GM19328 (cell line): ENCODE data around the gene C5orf34.
"Not testable (repeated sequence)": the region's sequence is repeated elsewhere in the genome, so short reads cannot be mapped to it uniquely, and the experiment has no call there.

Experiments used
- ATAC-seq: cut with Tn5 transposase; IDR thresholded peaks from one replicate; pipeline ENCODE4 v1.9.1; 2021; ENCODE audit warnings: mild to moderate bottlenecking, moderate library complexity; ENCODE audit not compliant: unreplicated experiment

C5orf34 gene

DNA sequence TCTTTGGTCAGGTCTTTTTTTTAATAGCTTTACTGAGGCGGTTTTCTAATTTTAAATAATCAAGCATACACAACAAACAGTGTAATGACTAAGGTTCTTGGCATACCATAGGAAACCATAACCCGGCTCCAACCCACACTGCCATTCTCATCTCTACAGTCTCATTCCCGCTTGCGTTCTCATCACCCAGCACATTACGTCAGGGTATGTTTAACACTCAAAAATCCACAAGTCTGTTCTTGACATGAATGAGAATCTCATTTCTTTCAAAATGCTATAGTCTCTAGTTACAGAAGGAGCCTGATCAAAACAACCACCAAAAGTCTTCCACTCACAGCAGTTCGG lies 505 bp downstream of the C5orf34 start:
- peak; percentile 33 for ATAC-seq

DNA sequence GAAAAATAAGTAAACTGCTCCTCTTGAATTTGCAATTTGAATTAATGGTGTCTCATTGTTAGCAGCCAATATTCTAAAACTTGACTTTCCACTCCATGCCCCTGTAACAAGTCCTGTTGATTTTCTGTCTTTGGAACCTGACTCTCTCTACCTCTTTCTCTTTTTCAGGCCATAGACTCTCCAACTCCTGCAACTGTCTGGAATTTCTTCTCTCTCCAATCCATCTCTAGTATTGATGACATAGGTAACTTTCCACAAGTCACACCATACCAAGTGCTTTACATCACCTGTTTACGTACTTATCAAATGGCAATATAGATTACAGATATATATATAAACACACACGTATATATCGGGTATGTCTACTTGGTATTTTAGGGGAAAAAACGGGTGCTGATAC lies 923 bp downstream of the C5orf34 start:
- no peak for ATAC-seq

DNA sequence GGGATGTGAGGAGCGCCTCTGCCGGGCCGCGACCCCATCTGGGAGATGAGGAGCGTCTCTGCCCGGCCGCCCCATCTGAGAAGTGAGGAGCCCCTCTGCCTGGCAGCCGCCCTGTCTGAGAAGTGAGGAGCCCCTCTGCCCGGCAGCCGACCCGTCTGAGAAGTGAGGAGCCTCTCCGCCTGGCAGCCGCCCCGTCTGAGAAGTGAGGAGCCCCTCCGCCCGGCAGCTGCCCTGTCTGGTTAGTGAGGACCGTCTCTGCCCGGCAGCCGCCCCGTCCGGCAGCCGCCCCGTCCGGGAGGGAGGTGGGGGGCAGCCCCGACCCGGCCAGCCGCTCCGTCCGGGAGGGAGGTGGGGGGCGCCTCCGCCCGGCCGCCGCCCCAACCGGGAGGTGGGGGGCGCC lies 3.9 kb downstream of the C5orf34 start:
- not testable (repeated sequence) for ATAC-seq

DNA sequence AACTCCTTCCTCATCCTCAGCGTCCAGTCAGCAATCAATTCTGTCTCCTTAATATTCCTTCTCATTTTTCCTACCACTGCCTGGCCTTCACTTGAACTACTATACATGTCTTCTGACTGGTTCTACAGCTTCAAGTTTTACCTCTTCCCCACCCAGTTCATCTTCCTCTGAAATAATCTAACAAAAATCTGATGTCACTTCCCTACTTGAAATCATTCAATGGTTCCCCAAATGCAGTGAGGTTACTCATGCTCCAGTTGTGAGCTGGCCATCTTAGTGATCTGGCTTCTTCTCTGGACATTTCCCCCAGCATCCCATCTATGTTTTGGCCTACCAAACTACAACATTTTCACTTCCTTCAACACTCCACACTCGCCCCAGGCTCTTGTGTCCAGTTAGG lies 16.4 kb downstream of the C5orf34 start:
- ATAC-seq = no peak

DNA sequence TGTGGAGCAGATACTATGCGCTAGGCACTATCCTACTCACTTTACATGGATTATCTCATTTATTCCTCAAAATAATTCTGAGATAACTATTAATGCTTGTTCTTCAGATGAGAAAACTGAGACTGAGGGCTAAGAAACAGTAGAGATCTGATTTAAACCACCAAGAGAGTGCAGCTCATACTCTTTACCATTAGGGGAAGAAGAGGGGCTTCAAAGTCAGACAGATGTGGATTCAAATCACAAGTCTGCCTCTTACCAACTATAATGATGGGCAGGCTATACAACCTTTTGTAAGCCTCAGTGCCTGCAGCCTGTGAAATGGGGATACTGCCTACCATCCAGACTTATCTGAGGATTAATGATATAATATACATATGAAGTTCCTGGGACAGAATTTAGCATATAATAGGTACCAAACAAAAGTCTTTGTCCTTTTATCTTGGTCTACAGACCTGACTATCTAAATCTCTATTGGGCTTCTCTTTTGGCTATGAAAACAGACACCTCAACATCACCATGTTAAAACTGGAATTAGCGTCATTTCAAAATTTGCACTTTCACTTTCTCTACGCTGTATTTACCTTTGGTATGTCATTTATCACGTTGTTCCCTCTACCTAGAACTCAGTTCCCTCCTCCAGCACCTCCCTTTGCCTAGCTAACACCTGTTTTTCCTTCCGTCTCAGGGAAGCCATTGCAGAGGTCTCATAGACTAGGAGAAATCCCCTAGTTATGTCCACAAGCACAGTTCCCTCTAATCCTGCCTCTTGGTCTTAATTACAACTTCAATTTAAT lies 17.4 kb downstream of the C5orf34 start:
- ATAC-seq = no peak

DNA sequence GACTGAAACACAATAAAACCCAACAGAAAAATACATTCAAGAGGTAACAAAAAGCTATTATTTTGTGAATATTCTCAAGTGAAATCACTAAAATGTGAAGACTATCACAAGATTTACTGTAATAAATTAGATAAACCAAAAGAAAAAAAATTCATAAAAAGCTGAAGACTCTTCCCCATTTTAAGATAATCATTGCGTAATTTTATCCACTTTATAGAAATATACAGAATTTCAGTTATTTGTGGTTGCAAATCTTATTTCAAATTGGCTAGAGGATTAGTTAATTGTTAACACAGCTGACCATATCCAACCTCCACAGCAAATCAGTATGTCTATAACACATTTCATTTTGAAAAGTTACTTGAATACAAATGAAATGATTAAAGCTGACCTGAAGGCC lies 23.6 kb downstream of the C5orf34 start:
- no peak for ATAC-seq

DNA sequence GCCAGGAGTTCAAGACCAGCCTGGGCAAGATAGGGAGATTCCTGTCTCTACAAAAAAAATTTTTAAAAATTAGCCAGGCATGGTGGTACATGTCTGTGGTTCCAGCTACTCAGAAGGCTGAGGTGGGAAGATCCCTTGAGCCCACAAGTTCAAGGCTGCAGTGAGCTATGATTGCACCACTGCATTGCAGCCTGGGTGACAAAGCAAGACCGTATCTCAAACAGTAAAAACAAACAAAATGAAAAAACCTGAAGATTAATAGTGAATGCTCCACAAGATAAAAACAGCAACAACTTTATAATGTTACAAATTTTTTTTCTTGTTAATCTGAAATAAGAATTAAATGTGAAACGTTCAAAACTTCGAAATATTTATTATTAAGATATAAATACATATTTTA lies 28.6 kb downstream of the C5orf34 start:
- no peak for ATAC-seq

DNA sequence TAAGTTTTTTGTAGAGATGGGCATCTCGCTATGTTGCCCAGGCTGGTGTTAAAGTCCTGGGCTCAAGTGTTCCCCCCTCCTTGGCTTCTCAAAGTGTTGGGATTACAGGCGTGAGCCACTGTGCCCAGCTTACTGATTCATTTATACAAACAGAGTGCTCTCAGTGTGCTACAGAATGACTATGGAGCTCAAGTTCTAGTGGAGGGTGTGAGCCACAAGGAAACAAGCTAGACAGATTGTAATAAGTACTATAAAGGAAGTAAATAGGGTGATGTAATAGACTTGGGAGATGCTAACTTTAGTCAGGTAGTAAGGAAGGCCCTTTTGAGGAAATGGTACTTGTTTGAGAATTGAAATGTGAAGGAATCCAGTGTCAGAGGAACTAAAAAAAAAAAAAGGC lies 29.5 kb downstream of the C5orf34 start:
- ATAC-seq = no peak

DNA sequence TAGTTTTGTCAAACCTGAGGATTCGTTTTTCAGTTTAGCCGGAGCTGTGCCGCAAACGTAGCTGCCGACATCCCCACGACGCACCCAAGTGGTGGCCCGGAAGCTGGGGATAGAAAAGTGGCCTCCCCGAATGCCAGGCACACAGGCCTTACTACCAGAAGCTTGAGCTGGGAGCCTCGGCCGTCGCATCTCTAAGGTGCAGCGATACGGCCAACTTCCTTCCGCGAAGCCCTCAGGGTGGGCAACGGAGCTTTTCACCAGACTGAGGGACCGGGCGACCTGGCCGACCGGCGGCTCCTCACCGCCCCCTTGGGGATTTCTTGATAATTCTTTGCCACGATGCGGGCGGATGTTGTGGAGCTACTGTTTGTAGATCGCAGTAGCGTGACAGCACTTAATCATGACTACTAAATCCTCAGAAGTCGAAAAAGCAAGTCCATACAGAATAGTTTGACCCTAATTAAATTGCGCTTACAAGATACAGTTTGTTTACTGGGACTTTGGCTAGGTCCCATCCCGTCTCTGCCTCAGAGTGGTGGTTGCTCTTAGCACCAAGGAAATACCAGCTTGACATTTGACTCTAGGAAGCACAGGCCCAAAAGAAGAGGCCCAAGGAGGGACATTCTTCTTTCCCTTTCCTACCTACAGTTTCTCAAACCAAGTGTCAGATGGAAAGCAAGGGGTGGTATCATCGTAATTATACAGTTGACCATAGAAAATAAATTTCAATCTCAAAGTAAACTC lies 30.7 kb downstream of the C5orf34 start:
- ATAC-seq = peak; percentile 53

DNA sequence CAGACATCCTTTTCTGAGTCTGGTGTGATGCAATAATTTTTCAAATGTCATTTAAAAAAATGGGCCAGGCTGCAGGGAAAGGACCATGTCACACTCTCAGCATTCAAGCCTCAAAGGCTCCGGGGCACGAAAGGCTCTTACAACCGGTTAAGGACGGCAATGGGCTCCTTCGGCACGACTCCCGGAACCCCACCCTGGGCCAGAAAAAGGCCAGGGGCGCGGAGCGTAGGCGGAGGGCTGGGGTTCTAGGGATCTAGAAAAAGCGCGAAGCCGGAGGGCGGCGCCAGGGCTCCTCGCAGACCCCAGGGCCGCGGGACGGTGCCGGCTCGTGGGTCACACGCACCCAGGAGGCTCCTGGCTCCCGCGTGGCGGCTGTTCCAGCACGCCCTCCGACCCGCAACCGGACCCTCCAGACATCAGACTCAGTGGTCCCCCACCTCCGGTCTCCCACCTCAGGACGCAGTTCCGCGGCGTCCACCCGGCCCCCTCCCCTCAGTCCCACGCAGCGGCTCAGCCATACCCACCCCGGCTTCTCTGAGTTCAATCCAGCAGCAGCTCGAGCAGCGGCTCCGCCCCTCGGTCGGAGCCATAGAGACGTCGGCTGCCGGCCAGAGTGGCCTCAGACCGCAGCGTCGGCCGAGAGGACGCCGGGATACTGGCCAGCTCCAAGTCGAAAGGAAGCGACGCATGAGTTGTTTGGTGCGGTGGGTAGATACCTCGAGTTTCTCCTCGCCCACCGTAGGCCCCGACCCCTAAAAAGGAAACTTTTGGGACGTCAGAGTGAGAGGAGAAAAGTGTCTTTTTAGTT lies 31.4 kb downstream of the C5orf34 start, which contains the start of gene TMEM267:
TSS of gene TMEM267 (minus strand) at position 568 of the 808 bp plus-strand sequence. CDS start 29,896 bp downstream, outside the sequence.
- ATAC-seq = peak; percentile 92

DNA sequence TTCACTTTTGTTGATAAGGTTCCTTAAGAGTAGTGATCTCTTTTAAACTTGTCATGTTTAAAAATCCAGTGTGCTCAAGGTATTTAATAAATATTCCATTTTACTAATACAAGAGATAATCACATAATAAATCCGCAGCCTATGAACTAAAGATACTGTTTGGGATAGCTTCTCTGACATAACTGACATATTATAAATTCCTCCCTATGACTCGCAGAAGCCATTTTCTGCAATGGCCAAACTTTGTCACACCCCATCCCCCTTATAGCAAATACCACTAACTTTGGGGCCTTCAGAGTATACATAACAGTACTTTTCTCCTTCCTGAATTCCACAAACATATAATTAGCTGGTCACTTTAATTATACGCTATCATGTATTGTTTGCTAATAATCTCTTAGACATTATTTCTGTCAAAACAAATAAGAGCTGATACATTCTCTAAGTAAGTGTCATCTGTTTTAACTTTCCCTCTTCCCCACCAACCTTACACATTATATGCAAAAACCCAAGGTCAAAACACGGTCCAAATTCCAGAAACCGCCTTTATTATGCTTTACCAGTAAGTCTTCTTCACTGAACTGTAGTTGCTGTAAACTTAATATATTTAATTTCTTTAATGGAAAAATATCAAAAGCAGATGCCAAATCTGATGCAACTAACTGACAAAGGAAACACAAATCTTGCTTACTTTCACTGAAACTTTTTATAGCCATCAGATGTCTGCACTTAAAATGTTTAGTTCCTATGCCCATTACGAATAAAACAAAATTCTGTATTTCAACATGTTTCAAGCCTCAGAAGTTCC lies 32.3 kb downstream of the C5orf34 start:
- no peak for ATAC-seq

DNA sequence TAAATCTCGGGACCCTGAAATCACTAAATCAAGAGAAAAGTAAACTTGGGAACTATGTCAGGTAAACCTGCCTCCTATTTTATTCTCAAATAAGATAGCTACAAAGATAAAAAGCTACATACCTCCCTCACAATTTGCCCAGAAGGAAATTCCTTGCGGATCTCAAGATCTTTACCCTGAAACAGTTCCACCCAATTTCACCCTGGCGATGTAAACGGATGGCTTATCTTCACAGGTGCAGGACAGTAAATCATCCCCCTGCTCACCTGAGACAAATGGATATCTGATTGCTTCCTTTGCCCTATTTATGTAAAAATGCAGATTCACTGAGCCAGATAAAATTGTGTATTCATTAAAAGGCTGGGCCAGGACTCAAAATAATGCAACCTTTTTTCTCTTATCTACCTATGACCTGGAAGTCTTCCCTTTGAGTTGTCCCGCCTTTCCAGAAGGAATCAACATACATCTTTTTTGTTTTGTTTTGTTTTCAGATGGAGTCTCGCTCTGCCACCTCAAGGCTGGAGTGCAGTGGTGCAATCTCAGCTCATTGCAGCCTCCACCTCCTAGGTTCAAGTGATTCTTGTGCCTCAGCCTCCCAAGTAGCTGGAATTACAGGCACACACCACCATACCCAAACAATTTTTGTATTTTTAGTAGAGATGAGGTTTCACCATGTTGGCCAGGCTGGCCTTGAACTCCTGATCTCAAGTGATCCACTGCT lies 45.1 kb downstream of the C5orf34 start:
- ATAC-seq = no peak

DNA sequence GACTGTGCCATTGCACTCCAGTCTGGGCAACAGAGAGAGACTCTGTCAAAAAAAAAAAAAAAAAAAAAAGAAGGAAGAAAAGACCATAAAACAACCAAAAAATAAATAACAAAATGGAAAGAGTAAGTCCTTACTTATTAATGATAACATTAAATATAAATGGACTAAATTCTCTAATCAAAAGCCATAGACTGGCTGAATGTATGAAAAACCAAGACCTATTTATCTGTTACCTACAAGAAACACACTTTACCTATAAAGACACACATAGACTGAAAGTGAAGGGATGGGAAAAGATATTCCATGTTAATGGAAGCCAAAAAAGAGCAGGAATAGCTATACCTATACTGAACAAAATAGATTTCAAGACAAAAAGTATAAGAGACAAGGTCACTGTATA lies 47.8 kb downstream of the C5orf34 start:
- ATAC-seq = no peak

DNA sequence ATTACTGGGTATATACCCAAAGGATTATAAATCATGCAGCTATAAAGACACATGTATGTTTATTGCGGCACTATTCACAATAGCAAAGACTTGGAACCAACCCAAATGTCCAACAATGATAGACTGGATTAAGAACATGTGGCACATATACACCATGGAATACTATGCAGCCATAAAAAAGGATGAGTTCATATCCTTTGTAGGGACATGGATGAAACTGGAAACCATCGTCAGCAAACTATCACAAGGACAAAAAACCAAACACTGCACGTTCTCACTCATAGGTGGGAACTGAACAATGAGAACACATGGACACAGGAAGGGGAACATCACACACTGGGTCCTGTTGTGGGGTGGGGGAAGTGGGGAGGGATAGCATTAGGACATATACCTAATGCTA lies 49.5 kb downstream of the C5orf34 start:
- not testable (repeated sequence) for ATAC-seq

DNA sequence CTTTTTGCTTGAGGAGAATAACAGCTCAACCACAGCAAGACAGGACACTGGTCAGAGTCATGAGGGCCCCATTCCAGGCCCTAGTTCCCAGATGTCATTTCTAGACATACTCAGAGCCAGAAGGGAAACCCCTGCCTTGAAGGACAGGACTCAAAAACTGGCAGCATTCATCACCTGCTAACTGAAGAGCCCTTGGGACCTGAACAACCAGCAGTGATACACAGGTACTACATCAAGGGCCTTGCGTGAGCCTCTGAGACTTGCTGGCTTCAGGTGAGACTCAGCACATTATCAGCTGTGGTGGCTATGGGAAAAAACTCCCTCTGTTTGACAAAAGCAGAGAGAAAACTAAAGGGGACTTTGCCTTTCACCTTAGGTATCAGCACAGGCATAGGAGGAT lies 53.9 kb downstream of the C5orf34 start:
- ATAC-seq = no peak

DNA sequence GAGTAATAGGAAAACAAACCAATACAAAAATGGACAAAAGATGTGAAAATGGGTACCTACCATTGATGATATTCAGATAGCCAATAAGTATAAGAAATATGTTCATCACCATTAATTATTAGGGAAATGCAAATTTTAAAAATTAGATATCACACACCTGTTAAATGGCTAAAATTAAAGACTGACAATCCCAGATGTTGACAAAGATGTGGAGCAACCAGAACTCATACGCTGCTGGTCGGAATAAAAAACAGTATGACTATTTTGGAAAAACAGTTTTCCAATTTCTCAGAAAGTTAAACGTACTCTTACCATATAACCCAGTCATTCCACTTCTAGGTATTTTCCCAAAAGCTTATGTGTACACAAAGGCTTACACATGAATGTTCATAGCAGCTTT lies 58.4 kb downstream of the C5orf34 start:
- ATAC-seq = no peak

DNA sequence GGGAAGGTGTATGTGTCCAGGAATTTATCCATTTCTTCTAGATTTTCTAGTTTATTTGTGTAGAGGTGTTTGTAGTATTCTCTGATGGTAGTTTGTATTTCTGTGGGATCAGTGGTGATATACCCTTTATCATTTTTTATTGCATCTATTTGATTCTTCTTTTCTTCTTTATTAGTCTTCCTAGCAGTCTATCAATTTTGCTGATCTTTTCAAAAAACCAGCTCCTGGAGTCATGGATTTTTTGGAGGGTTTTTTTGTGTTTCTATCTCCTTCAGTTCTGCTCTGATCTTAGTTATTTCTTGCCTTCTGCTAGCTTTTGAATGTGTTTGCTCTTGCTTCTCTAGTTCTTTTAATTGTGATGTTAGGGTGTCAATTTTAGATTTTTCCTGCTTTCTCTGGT lies 73.4 kb downstream of the C5orf34 start:
- not testable (repeated sequence) for ATAC-seq

DNA sequence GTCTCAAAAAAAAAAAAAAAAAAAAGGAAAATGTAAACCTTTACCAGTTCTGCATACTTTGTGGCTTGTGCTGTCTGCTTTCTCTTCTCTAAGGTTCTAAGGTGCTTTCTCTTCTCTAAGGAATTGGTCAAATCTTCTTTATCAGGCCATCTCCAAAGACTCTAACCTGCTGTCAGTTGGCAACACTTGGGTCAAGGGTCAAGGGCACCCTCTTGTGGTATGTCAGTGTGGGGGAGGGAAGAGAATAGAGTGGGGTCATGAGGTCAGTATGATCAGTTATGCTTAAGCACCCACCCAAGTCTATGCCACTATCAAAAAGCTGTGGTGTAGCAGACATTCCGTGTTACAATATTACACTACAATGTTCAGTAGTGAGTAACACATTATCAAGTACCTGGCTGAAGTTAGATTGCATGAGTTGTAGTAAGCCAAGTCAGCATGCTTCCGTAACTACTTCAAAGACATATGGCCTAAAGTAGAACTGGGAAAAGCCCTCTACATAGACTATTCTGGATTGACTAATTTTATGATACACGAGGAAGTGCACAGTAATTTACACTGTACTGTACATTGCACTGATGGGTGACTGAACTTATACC lies 77.8 kb downstream of the C5orf34 start:
- no peak for ATAC-seq
